ENCODE results near the gene SLC25A20.
"Not testable (repeated sequence)": the region's sequence is repeated elsewhere in the genome, so short reads cannot be mapped to it uniquely, and the experiment has no call there.

SLC25A20 gene

GRCh38 chr3:48898383-48899234 lies at the start of gene SLC25A20:
TSS of gene SLC25A20 (minus strand) at chr3:48898882. CDS start at chr3:48898794, 88 bp downstream.
- DNase-seq: peak; percentile 94

- DNase-seq: no peak
These were observed 47.3 kb upstream of the SLC25A20 start for GRCh38 chr3:48945891-48946549.

DNA sequence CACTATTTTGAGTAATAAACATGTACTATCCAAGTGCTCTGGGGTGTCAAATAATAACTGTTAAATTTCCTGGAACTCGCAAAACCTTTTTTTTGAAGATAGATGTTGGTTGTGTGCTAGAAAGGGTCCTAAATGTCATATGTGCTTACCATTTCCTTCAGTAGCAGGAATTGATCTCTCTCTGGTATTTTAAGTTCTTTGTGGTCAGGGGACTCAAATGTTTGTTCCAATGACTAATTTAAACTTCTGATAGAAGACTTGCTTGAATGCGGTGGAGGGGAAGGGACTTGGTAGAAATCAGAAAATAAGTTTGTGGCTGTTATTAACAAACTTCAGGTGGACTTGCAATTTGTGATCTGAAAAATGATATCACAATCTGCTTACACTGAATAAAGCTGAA lies 46.8 kb upstream of the SLC25A20 start:
- no peak for DNase-seq

- no peak for DNase-seq
These were observed 40.0 kb upstream of the SLC25A20 start for GRCh38 chr3:48938689-48939088.

GRCh38 chr3:48938156-48938555 lies 39.5 kb upstream of the SLC25A20 start:
- no peak for DNase-seq

DNA sequence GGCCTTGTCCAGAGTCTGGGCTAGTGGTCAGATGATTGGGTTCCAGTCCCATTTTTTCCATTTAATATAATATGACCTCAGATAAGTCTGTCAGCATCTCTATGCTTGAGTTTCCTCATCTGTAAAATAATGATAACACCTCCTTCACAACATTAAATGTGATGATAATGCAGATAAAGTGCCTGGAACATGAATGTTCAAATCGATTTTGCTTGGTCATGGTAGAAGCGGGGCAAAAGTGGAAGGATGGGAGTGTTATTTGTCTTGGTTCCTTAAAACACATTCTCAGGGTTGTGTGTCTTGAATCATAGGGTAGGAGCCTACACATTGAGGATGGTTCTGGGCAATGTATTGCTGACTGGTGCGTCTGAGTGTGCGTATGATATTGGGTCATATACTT lies 36.8 kb upstream of the SLC25A20 start:
- no peak for DNase-seq

- no peak for DNase-seq
These were observed 35.8 kb upstream of the SLC25A20 start for GRCh38 chr3:48934333-48934991.

GRCh38 chr3:48931944-48932580 lies 33.4 kb upstream of the SLC25A20 start:
- no peak for DNase-seq

DNA sequence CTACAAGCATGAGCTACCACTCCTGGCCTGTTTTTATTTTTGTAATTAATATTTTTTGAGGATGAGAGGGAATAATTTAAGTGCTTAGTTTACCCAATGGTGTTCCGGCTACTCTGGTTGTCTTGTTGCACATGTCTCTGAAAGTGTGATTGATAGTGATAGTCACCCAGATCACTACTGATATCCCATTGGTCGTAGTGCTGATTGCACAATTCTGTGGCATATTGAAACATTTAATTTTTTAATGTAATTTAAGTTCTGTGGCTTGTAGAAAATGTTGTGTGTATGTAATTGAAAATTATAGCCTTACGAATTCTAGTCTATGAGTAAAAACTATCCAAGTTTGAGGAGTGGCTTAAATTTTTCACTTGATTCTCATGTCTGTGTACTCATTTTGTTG lies 31.9 kb upstream of the SLC25A20 start:
- no peak for DNase-seq

- no peak for DNase-seq
These were observed 30.8 kb upstream of the SLC25A20 start for GRCh38 chr3:48929358-48930035.

DNA sequence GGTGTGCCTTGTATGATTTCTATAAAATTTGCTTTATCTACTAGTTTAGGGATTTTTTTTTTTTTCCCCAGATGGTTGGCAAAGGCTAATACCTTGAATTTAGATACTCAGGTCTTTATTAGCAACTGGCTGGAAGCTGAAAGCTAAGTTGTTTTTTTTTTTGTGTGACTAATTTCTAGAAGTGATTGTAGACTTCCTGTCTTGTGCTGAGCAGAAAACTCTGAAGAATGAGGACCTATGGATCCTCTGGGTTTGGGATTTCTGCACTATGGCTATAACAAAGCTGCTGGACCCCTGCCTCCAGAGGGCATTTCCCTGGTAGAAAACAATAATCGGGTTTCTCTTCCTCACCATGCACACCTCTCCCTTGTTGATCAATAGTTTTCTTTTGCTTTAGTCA lies 30.0 kb upstream of the SLC25A20 start:
- no peak for DNase-seq

DNA sequence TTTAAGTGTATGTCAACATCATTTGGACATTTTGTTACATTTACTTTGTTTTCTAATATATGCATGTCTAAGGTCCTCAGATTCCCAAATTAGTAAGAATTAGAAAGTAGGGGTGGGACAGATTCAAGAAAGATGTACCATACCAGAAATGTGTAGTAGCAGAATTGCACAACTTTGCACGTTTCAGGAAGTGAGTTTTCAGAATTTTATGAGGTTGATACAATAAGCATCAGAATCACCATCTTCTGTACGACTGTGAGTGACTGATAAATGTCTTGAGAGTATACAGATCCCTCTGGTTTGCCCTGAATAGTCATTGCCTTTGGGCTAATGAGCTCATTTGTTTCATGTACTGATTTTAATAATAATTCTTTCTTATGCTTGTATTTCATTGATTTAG lies 29.2 kb upstream of the SLC25A20 start:
- DNase-seq: no peak

GRCh38 chr3:48926425-48927392 lies 28.0 kb upstream of the SLC25A20 start:
- DNase-seq: peak; percentile 35

GRCh38 chr3:48919215-48920138 lies 20.8 kb upstream of the SLC25A20 start:
- peak; percentile 62 for DNase-seq

- peak; percentile 89 for DNase-seq
These were observed 19.9 kb upstream of the SLC25A20 start, which contains the start of gene ARIH2 for GRCh38 chr3:48918388-48919214. TSS of gene ARIH2 (plus strand) at chr3:48918842. CDS start at chr3:48927559, 8,717 bp downstream.

DNA sequence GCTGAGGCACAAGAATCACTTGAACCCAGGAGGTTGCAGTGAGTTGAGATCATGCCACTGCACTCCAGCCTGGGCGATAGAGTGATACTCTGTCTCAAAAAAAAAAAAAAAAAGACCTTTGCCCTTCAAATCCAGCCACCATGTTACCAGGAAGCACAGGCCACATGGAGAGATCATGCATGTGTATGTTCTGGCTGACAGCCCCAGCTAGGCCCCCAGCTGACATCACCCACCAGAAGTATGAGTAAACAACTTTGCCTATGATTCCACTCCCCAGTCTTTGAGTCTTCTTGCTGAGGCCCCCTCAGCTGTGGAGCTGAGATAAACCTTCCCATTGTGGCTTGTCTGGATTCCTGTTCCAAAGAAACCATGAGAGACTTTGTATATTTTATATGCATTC lies 16.6 kb upstream of the SLC25A20 start:
- no peak for DNase-seq

DNA sequence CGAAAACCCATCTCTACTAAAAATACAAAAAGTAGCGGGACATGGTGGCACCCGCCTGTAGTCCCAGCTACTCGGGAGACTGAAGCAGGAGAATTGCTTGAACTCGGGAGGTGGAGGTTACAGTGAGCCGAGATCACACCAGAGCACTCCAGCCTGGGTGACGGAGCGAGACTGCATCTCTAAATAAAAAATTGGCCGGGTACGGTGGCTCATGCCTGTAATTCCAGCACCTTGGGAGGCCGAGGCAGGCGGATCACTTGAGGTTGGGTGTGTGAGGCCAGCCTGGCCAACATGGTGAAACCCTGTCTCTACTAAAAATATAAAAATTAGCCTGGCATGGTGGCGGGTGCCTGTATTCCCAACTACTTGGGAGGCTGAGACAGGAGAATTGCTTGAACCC lies 8.3 kb upstream of the SLC25A20 start:
- DNase-seq: not testable (repeated sequence)

DNA sequence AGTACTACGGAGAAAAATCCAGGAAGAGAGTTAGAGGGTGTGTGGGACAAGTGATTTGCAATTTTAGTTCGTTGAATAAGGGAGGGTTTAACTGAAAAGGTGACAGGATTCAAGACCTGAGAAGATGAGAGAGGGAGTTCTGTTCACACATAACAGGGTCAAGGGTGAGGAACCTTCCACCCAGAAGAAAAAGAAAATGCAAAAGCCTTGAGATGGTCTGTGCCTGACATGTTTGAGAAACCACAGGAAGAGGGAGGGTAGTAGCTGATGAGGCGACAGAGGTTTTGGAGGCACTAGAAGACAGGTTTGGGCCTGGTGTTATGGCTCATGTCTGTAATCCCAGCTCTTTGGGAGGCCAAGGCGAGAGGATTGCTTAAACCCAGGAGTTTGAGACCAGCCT lies 591 bp upstream of the SLC25A20 start:
- DNase-seq: peak; percentile 17
